Measurements from ENCODE around the gene PMEL.

Gene PMEL

DNA sequence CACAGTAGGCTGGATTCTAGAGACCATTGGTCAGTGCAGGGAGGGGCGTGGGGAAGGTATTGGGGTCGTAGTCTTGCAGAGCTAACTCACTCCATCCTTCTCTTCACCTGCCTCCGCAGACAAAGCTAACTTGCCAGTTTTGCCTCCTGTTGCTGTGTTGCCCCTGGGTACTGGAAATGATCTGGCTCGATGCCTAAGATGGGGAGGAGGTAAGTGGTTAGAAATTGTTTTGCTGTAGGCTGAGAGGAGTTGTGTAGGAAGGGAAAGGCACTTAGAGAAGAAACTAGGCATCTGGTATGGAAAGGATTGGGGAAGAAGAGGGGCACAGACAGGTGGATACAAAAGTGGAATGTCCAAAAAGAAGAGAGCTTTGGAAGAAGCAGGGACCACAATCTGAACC, 23.8 kb downstream of the PMEL start:
- DNase-seq (ENCODE audit: low read depth in 2 of 2), result no peak

DNA sequence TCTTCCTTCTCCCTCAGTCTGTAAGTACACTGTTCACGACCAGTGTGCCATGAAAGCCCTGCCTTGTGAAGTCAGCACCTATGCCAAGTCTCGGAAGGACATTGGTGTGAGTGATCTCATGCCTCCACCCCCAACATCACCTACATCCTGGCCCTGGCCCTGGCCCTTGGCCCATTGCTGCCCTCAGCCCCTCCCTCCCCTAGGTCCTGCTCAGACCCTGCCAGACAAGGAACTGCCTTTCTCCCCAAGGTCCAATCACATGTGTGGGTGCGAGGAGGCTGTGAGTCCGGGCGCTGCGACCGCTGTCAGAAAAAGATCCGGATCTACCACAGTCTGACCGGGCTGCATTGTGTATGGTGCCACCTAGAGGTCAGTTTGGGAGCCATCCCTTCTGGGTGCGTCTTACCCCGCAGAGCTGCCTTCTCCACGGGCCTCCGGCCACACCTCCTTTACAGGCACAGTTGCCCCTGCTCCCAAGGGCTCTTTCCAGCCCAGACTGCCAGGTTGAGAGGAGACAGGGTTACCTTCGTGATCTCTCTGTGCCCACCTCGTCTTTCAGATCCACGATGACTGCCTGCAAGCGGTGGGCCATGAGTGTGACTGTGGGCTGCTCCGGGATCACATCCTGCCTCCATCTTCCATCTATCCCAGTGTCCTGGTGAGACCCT, 25.6 kb downstream of the PMEL start:
- peak; percentile 62 to 82 for DNase-seq (ENCODE audit: low read depth in 2 of 2)

DNA sequence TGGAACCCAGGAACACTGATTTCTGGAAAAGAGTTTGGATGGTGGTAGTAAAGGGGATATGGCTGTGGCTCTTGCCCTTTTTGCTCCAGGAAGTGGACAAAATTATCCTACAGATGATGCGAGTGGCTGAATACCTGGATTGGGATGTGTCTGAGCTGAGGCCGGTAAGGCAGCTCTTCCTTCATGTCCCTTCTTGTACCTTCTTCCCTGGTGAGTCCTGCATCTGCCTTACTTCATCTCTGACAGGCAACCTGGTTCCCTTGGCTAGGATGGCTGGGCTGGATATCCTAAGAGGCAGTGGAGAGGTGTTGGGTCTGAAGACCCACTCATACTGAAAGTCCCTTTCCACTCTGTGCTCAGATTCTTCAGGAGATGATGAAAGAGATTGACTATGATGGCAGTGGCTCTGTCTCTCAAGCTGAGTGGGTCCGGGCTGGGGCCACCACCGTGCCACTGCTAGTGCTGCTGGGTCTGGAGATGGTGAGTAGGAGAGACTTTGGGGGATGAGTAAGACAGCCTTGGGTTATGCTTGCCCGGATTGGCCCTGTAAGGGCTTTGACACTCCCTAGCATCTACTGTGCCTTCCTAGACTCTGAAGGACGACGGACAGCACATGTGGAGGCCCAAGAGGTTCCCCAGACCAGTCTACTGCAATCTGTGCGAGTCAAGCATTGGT, 26.9 kb downstream of the PMEL start:
- no peak for DNase-seq (ENCODE audit: low read depth in 2 of 2)

DNA sequence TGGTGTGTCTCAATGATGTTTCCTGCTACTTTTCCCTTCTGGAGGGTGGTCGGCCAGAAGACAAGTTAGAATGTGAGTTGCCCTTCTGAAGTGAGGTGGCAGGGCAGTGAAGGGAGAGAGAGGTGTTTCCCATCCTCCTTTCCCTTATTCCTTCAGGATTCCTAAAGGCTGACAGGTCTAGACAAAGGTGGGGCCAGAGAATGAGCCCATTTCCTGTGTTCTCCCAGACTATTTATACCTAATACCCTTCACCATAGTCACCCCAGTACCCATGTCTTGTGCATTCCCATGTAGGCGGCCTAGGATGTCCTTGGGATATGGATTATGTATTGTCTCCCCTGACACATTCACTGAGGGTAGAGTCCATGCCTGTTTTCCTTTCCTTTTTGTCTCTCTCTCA, 27.9 kb downstream of the PMEL start:
- DNase-seq (ENCODE audit: low read depth in 2 of 2), result no peak

DNA sequence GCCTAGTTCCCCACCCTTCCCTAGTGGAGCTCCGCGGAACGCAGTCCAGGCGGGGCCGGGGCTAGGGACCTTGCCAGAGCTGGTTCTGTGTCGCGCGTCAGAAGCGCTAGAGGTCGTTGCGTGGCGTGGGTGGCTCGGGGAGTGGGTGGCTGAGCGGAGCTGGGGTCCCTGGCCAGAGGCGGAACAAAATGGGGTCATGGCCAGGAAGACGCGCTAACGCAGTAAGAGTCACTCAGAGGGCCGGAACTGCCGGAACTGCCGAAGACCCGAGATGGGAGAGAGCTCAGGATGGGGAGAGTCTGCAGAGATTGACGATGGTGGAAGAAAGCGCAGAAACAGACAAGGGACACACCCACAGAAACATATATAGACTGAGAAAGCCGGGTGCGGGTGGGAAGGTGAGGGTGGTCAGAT, 30.1 kb downstream of the PMEL start:
- peak in 1 of 2 experiments; percentile 28 for DNase-seq (ENCODE audit: low read depth in 2 of 2)

DNA sequence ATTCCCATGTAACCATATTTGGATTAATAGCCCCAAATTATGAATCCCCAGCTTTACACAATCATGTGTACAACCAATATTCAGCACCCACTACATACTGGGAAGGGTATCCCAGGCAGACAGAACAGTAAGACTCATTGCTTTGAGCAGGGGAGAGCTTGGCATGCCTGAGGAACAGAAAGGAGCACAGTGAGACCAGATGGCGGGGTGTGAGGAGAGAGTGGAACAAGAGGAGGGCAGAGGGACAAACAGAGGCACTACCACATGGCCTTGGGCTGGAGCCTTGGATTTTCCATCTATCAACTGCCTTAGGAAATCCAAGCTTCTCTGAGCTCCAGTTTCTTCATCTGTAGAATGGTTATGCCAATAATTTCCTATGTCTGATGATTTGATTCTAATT, 31.1 kb downstream of the PMEL start:
- DNase-seq (ENCODE audit: low read depth in 2 of 2), result no peak

DNA sequence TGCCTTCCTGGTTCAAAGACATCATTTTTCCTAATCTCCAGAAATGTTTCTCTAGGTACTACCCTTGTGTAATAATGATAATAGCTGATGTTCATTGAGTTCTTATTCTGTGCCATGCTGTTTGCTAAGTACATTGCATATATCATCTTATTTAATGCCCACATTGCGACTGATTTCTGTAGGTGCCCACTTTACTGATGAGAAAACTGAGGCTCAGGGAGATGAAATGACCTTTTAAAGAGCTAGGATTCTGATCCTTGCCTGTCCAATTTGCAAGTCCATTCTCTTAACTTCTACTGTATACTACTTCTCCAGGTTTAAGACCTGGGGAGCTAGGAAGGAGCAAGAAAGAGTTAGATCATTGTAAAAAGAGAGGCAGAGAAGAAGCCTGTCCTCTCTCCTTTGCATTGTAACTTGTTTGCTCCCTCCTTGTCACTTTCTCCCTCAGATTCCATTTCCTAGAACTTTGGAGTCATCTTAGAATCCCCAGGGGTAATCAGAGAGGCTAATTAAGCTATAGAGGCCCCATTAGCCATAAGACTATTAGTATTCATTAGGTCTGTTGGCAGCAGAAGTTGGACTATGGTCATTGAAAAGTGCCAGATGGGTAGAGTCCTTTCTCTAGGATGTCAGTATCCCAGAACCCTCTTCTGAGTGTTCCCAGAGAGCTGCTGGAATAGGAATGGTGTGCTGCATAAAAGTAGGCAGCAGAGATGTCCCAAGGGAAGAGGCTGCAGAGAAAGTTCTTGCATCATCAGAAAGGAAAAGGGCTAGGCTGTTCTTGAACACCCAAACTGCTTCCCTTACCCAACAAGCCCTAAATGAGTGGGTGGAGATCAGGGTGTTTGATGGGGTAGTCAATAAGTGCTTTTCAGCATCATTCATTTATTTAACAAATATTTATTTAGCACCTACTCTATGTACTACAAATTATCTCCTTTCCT, 31.8 kb downstream of the PMEL start:
- DNase-seq (ENCODE audit: low read depth in 2 of 2), result no peak

DNA sequence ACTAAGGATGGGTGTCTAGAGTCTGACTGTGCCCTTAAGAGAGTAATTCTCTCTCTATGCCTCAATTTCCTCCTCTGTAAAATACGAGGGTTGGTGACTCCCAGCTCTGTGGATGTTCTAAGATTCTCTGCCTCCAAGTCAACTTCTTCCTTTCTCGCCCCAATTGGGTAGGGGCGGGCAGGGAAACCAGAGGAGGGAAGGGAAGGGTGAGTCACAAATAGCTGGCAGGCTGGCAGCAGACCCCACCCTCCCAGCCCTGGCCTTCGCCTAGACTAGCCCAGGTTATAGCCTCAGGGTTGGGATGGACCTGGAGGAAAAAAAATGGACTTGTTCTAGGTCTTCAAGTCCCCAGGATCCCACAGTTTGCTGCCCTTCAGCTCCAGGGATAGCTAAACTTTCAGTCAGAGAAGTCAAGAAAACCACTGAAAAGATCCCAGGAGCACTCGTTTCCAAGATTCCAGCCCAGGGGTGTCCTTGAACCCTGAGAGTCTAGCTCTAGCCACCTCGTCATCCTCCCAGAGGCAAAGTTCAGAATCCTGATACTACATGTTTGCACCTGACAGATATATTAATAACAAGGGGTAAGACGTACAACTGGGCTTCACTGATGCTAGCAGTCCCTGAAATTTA, 32.6 kb downstream of the PMEL start:
- DNase-seq (ENCODE audit: low read depth in 2 of 2), result no peak

DNA sequence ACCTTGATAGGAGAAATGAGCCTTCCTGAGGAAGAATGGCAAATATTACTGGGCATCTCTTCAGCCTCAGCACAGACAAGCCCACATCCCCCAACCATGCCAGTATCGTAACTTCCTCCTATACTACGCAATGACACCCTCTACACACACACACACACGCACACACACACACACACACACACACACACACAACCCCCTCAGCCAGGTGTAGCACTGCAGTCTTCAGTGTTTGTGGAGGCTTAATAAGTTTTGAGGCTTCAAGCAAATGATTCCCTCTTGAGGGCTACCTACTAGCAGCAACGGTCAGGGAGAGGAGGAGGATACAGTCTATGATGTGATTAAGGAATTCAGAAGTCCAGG, 33.3 kb downstream of the PMEL start:
- DNase-seq (ENCODE audit: low read depth in 2 of 2), result peak in 1 of 2 experiments; percentile 42

DNA sequence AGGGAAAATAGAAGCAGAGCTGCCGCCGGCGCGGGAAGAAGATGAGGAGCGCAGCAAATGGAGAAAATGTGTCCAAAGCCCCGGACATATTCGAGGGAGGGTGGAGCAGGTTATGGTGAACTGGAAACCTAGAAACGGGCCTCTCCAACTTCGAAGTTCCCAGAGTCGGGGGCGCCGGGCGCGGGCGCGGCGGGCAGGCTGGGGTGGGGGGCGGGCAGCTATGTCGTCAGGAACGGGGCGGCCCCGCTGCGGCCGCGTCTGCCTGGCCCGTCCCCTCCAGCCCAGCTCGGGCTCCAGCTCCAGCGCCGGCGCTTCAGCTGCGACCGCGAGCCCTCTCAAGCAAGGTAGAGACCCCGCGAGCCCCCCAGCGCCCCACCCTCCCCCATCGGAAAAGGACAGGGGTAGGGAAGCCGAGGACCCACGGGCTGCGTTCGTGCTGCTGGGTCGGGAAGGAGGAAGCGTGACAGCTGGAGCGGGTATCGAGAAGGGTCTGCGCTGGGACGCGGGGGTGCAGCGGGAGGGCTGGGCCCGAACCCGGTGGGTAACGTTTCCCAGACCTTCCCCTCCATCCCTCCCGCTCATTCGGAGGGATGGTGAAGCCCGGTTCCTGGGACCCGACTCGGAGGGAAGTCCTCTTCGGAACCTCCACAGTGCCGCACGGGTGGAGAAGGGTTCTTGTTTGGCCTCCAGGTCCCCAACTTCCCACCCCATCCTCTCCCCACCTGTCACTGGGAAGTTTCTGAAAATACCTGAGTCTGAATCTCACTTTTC, 33.9 kb downstream of the PMEL start:
- no peak for DNase-seq (ENCODE audit: low read depth in 2 of 2)

DNA sequence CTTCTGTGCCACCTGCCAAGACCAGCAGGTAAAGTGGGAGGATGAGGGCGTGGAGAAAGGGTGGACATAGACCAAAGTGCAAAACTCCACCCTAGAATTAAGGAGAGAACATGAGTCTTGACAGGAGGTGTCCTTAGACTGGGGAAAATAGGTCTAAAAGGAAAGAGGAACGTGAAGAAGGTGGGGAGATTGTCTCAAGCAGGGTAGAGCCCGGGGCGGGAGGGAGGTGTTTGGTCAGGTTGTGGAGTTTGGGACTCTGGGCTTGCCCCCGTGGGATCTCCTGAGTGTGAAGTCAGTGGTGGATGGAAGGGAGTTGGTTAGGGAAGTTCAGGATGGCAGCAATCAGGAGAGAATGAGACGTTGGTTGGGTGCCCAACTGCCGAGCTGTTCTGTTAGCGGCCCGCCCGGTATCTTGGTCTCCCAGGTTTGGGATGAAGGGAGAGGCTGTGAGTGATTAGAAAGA, 34.5 kb downstream of the PMEL start:
- no peak for DNase-seq (ENCODE audit: low read depth in 2 of 2)

DNA sequence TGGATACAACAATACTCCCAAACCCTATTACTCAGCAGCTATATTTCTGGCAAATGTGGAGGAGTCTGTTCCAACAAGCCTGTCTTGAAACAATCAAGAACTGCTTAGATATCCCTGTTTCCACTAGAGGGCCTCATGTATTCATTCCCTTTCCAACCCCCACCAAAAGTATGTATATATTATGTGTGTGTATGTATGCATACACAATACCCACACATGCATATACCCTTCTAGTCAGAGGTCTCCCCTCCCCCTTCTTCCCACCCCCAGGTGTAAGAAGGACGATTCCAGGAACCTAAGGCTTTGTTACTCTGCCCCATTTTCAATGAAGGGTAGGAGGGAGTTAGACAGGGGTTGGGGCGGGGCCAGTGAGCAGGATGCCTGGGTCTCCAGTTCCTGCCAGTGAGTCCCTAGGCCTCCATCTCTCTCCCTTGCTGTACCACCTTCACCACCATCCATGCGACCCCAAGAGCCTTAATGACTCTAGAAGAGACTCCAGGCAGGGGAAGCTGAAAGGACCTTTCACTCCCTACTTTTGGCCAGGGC, 35.0 kb downstream of the PMEL start, which contains the start of gene DGKA:
Gene DGKA (plus strand): TSS at position 392 of the 546 bp plus-strand sequence. CDS start 5,342 bp downstream, outside the sequence.
- DNase-seq (ENCODE audit: low read depth in 2 of 2), result peak; percentile 63 to 81

DNA sequence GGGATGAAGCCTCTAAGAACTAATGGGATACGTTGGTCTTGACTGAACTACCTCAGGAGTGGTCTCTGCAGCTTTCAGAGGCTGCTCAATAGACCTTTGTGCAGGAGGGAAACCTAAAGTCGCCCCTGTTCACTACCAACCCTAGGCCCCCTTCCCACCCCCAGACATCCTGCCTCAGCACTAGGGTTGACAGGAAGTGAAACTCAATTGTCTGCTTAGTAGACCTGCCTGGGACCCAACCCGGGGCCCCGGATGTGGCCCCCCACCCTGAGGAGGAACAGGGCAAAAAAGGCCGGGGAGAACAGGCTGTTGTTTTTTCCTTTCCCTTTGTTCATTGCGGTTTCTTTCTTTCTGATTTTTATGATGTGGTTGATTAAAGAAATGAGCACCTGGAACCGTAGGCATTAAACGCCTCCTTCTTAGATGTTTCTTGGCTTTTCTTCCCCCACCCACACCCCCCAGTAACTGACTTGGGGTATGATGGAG, 36.5 kb downstream of the PMEL start:
- DNase-seq (ENCODE audit: low read depth in 2 of 2), result peak; percentile 69 to 78

DNA sequence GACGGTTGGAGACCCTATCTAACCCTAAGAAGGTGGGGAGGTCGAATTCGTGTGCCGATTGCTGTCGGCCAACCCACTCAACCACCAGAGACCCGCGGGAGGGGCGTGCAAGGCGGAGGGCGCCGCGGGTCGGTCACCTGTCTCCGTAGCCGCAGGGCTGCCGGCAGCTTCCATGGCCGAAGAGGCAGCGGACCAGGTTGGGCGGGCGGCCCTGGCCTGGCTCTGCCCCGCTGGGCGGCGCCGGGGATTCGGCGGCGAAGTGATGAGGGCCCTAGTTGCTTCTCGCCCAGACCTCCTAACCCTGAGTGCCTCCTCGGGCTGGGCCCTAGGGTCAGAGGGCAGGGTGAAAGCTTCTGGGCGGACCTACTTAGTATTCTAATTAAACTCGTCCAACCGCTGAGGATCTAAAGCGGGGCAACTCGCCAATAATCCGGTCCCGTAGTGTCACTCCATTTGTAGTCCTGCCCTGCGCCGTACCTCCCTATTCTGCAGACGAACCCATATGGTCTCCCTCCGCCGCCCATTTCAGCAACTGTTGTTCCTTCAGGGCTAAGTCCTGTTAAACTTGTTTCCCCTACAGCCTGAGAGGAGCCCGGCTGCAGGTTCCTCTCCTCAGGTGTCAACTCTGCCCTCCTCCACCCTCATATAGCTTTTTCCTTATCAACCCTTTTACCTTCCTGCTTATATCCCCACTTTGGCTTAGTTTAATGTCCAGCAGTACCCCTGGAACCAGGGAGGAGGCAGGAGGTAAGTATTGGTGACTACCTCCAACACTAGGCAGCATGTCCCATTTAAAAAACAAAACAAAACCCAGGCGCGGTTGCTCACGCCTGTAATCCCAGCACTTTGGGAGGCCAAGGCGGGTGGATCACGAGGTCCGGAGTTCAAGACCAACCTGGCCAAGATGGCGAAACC, 38.0 kb downstream of the PMEL start, which contains the start of gene PYM1:
Gene PYM1 (minus strand): TSS at position 307 of the 915 bp plus-strand sequence. CDS start 133 bp downstream, at position 174.
- DNase-seq (ENCODE audit: low read depth in 2 of 2), result peak in 1 of 2 experiments; percentile 71

DNA sequence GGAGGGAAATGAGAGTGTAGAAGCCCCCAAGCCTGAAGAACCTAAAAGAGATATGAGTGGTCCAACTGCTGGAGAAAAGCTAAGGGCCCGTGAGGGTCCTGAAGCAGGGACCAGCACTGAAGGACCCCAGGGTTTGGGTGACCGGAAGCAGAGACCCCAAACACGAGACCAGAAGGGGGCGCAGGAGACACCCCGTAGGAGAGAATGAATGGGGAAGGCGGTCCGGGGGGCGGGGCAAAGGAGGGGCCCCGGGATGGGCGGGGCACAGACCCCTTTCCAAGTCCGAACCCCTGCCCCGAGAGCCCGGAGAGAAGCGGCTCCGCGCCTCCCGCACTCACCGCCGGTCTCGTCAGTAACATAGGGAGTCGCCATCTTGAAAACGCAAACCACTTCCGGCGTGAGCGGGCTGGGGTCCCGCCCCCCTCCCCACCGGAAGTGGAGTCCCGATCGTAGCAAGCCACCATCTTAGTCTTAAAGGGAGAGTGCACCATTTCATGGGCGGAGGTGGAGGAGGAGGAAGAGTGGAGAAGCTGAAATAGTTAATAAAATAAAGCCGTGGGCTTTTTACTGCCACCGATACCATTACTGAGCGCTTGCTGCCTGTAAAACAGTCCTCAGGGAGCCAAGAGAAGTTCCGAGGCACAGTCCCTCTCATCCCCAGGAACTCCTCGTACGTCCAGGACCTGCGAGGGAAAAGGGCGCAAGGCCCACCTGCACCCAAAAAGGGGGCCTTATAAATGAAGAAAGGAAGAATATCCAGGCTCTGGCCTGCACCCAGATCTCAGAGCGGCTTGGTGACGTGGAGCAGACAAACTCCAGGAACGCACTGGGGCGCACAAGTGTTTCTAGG, 38.9 kb downstream of the PMEL start:
- peak; percentile 87 to 90 for DNase-seq (ENCODE audit: low read depth in 2 of 2)

DNA sequence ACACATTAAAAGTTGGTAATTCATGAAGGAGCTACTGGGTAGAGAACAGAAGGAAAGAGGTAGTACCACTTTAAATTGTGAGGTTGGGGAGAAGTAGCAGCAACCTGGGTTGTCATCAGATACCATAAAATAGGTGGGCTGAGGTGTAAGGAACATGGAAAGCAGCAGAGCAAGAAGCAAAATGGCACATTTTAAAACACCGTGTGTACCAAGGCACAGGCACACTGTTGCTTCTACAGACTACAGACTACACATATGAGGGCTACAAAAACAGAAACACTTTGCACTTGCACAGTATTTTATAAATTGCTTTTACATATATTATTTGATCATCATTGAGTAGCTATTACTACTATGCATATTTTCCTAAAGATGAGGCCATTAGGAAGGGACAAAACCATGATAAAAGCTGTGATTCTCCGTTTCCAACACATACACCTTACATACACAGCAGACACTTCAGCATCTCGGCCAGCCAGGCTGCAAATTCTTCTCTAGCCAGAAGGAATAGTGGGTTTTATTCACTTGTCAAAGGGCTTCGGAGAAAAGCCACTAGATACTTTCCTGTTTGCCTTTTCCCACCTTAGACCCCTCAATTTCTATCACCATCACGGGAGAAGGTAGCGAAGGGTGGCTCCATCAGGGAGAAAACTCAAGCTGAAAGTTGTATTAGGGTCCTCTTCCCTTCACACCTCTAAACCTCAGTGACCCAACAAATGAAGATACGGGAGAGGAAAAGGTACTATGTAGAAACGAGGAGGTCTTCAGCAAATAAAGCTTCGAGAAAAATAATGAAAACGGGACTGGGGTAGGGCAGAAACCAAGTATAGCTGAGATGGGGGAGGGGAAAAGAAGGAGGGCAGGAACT, 39.7 kb downstream of the PMEL start:
- no peak for DNase-seq (ENCODE audit: low read depth in 2 of 2)

DNA sequence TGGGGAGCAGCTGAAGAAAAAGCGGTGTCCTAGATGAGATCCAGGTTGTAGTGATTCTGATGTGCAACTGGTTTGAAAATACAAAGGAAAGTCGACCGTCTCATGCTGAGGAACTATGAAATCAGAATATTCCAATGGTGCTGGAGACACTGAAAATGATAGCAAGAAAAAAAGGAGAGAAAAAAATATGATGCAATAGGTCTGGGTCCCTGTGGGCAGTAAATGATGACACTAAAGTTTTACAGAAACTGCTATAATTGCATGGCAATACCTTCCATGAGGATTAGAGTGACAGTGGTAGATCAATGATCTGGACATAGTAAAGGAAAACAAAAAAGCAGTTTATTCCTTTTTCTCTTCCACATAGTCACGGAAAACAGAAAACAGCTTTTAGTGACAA, 40.5 kb downstream of the PMEL start:
- no peak for DNase-seq (ENCODE audit: low read depth in 2 of 2)
